A549 (cell line): ENCODE data around the gene RNF152. TPM values are rescaled to one million over a fixed set of nuclear protein-coding genes. Genes with fewer than 3 reads are reported as not detected.

Experiments
- ATAC-seq, 2 experiments: fragments of 200-7000 bp in 1 of 2; fragments of >200 bp in 1 of 2; cut with Nextera tagmentation in 1 of 2; cut with Tn5 transposase in 1 of 2; 3 replicates each; pipeline versions ENCODE4 v1.8.0 to v1.9.1; 2018 to 2020; ENCODE audit warnings: mild to moderate bottlenecking in 1 of 2, moderate library complexity in 1 of 2
- CTCF ChIA-PET: fragments of 300-600 bp; sonication (Branson Sonifier 250); formaldehyde crosslinking; extraction: SDS; loops from one replicate; lab custom pipeline; 2021; ENCODE audit warnings: antibody characterized with exemption, inconsistent platforms; lab: Yijun Ruan, JAX
- POLR2A ChIA-PET: fragments of 350-600 bp; formaldehyde crosslinking; extraction: SDS; loops from one replicate; lab custom pipeline; 2021; ENCODE audit warnings: antibody characterized with exemption, inconsistent platforms; lab: Yijun Ruan, JAX
- DNase-seq, 2 experiments: peaks; one replicate each; pipeline versions ENCODE4 v3.0.0 to v3.0.0-alpha.2; 2011 to 2016; ENCODE audit warnings: low read depth in 1 of 2, low spot score in 1 of 2
- FAIRE-seq: peaks from 2 replicates; lab custom pipeline; 2011; peaks lifted over from hg19 to GRCh38; lab: Jason Lieb, UNC
- H3K27ac ChIP-seq, 2 experiments: fragments of >200 bp; sonication (Bioruptor Twin); formaldehyde crosslinking; 3 replicates each; pipeline ENCODE4 v1.5.1; 2016 to 2017
- H3K4me1 ChIP-seq: fragments of >200 bp; sonication (Bioruptor Twin); formaldehyde crosslinking; 3 replicates; pipeline ENCODE4 v1.6.1; 2016
- H3K4me2 ChIP-seq: fragments of >200 bp; sonication (Bioruptor Twin); formaldehyde crosslinking; 3 replicates; pipeline ENCODE4 v1.6.1; 2016
- H3K4me3 ChIP-seq: fragments of >200 bp; sonication (Bioruptor Twin); formaldehyde crosslinking; 3 replicates; pipeline ENCODE4 v1.5.1; 2016
- H3K9me3 ChIP-seq: fragments of >200 bp; sonication (Bioruptor Twin); formaldehyde crosslinking; 3 replicates; pipeline ENCODE4 v1.6.1; 2016
- BCL3 ChIP-seq: fragments of >200 bp; sonication (Bioruptor Twin); formaldehyde crosslinking; IDR thresholded peaks from 3 replicates; pipeline ENCODE4 v1.6.1; 2016
- CHD2 ChIP-seq: fragments of 150-350 bp; IDR thresholded peaks from 2 replicates; pipeline ENCODE4 v1.6.1; 2014; ENCODE audit warnings: low read length; ENCODE audit not compliant: partially characterized antibody
- CTCF ChIP-seq: fragments of >200 bp; sonication (Bioruptor Twin); formaldehyde crosslinking; IDR thresholded peaks from 3 replicates; pipeline ENCODE4 v1.5.1; 2016
- E2F6 ChIP-seq: IDR thresholded peaks from 2 replicates; pipeline ENCODE4 v1.6.1; 2012; ENCODE audit warnings: low read depth, borderline replicate concordance
- ELK1 ChIP-seq: fragments of 150-350 bp; IDR thresholded peaks from 2 replicates; pipeline ENCODE4 v1.6.1; 2014; ENCODE audit warnings: low read depth, mild to moderate bottlenecking, low read length
- GATA3 ChIP-seq: IDR thresholded peaks from 2 replicates; pipeline ENCODE4 v1.6.1; 2012; ENCODE audit warnings: borderline replicate concordance
- HOXA7 ChIP-seq: fragments of 250-450 bp; sonication (Bioruptor Pico); IDR thresholded peaks from 2 replicates; pipeline ENCODE4 v1.5.0; 2020; ENCODE audit warnings: mild to moderate bottlenecking, moderate library complexity
- HOXB13 ChIP-seq: fragments of 250-450 bp; sonication (Bioruptor Pico); IDR thresholded peaks from 2 replicates; pipeline ENCODE4 v1.5.0; 2020; ENCODE audit warnings: low read depth, mild to moderate bottlenecking, moderate library complexity
- HOXB5 ChIP-seq: fragments of 250-450 bp; sonication (Bioruptor Pico); IDR thresholded peaks from 2 replicates; pipeline ENCODE4 v1.5.0; 2020; ENCODE audit warnings: mild to moderate bottlenecking, moderate library complexity
- JUN ChIP-seq, 2 experiments: fragments of >200 bp; sonication (Bioruptor Twin); formaldehyde crosslinking; IDR thresholded peaks; 2 replicates in 1 of 2; 3 replicates in 1 of 2; pipeline ENCODE4 v1.6.1; 2016 to 2017
- KDM5A ChIP-seq: fragments of 200-600 bp; sonication (generic); IDR thresholded peaks from 2 replicates; pipeline ENCODE4 v1.6.1; 2016; ENCODE audit warnings: antibody characterized with exemption, mild to moderate bottlenecking
- MAFK ChIP-seq: fragments of 450-650 bp; IDR thresholded peaks from 2 replicates; pipeline ENCODE4 v1.6.1; 2014; ENCODE audit not compliant: partially characterized antibody
- MAZ ChIP-seq: fragments of 150-350 bp; IDR thresholded peaks from 2 replicates; pipeline ENCODE4 v1.6.1; 2014; ENCODE audit warnings: antibody characterized with exemption, low read depth, low read length, borderline replicate concordance
- POLR2A ChIP-seq: IDR thresholded peaks from 2 replicates; pipeline ENCODE4 v1.6.1; 2012; ENCODE audit warnings: mild to moderate bottlenecking, low read length
- RARB ChIP-seq: fragments of 250-450 bp; sonication (Bioruptor Pico); IDR thresholded peaks from 2 replicates; pipeline ENCODE4 v1.8.0; 2021; ENCODE audit warnings: mild to moderate bottlenecking, moderate library complexity
- REST ChIP-seq: fragments of 200-600 bp; sonication (generic); IDR thresholded peaks from 2 replicates; pipeline ENCODE4 v1.6.1; 2016; ENCODE audit warnings: antibody characterized with exemption, mild to moderate bottlenecking, moderate library complexity
- USF2 ChIP-seq: fragments of 450-650 bp; IDR thresholded peaks from 2 replicates; pipeline ENCODE4 v1.6.1; 2014; ENCODE audit warnings: antibody characterized with exemption
- ZFP36 ChIP-seq: fragments of 450-650 bp; IDR thresholded peaks from 2 replicates; pipeline ENCODE4 v1.6.1; 2014; ENCODE audit warnings: borderline replicate concordance; ENCODE audit not compliant: partially characterized antibody
- WGBS: methylation state at CpG from one replicate; pipeline ENCODE4 v1.1.6; 2017; ENCODE audit errors: missing lambda C conversion rate; 5-methylcytosine and 5-hydroxymethylcytosine counted together
- polyA plus RNA-seq, 4 experiments: library from polyadenylated mRNA; depleted of rRNA in 3 of 4; stranded (reverse); fragments of >200 nt; fragmentation: RNase III in 1 of 4; extraction: RNeasy Plus Mini Kit Qiagen cat#74134 plus additional on column Dnase treatment in 1 of 4; gene quantifications; 2 replicates in 3 of 4; 3 replicates in 1 of 4; pipeline ENCODE4 v1.2.3, GENCODE V29; 2011 to 2017

RNF152 gene
- polyA plus RNA-seq, 2 of the 4 experiments (the other 2 are of a cell fraction) = 0.12 TPM; not detected in 1

- H3K4me3 ChIP-seq = peak overlapping the region; percentile 74
- TF ChIP-seq ZFP36 = no peak
- no peak for TF ChIP-seq GATA3
- TF ChIP-seq POLR2A = no peak
- no peak for TF ChIP-seq MAFK
- no peak for TF ChIP-seq KDM5A
- no peak for TF ChIP-seq E2F6
- TF ChIP-seq CTCF = no peak
- no peak for TF ChIP-seq RARB (CRISPR knock-in tag)
- TF ChIP-seq HOXB13 (CRISPR knock-in tag) = no peak
- TF ChIP-seq BCL3 = no peak
- TF ChIP-seq CHD2 = no peak
- no peak for TF ChIP-seq HOXA7 (CRISPR knock-in tag)
- ChIA-PET POLR2A (no interaction called here), CTCF (interaction anchor here (1.0 kb wide), 1 partner anchor 313 kb away, joined by 3 read pairs; no protein-coding TSS in a partner anchor)
- no peak for FAIRE-seq
- 0 out of 3 replicates have a peak, but pooled peaks cover 3% of the 10 kb centered on the region for H3K4me1 ChIP-seq
- 74% methylated on average over 17 of the region's 28 CpGs for WGBS
- peak in 1 of 2 experiments; percentile 1 for DNase-seq
- peak overlapping the region in 1 of 2 experiments; percentile 73; a peak in 2 of 6 replicates for H3K27ac ChIP-seq
- ATAC-seq = no peak
- no peaks in the 10 kb centered on the region for H3K9me3 ChIP-seq
- peak overlapping the region; percentile 89 for H3K4me2 ChIP-seq
These were observed 2.1 kb upstream of the RNF152 start for GRCh38 chr18:61894751-61895524.

GRCh38 chr18:61893971-61894750, 1.4 kb upstream of the RNF152 start:
- ATAC-seq (peak; percentile 82 to 84), FAIRE-seq (no peak), DNase-seq (peak; percentile 14 to 36)
- TF ChIP-seq REST (no peak), HOXB5 (CRISPR knock-in tag) (no peak), USF2 (no peak), ELK1 (no peak), CHD2 (no peak), HOXA7 (CRISPR knock-in tag) (no peak), POLR2A (no peak), MAZ (no peak), JUN (IDR thresholded peaks at IDR 0.05) (no peak)
- peak overlapping the region; percentile 74 for H3K4me3 ChIP-seq
- POLR2A ChIA-PET = no interaction called here
- CTCF ChIA-PET = interaction anchor here (1.0 kb wide), 1 partner anchor 313 kb away, joined by 3 read pairs; no protein-coding TSS in a partner anchor
- WGBS = 0% methylated on average over 8 of the region's 95 CpGs
- H3K4me1 ChIP-seq = 0 out of 3 replicates have a peak, but pooled peaks cover 3% of the 10 kb centered on the region
- peak overlapping the region; percentile 89 for H3K4me2 ChIP-seq
- no peaks in the 10 kb centered on the region for H3K9me3 ChIP-seq
- H3K27ac ChIP-seq = peak overlapping the region in 1 of 2 experiments; percentile 73; a peak in 4 of 6 replicates
